H1 (cell line): ENCODE data around the gene SLC2A8. TPM values are rescaled to one million over a fixed set of nuclear protein-coding genes. Genes with fewer than 3 reads are reported as not detected.

Source experiments
- CTCF ChIA-PET: fragments of 300-600 bp; sonication (Branson Sonifier 250); formaldehyde crosslinking; loops from one replicate; lab custom pipeline; 2021; ENCODE audit not compliant: partially characterized antibody; lab: Charles Lee
- POLR2A ChIA-PET: fragments of 300-600 bp; sonication (Branson Sonifier 250); formaldehyde crosslinking; loops from one replicate; lab custom pipeline; 2021; ENCODE audit warnings: inconsistent platforms; ENCODE audit not compliant: partially characterized antibody; lab: Charles Lee
- DNase-seq, 2 experiments: peaks; one replicate each; pipeline versions ENCODE4 v3.0.0 to v3.0.0-alpha.2; 2010 to 2022; ENCODE audit warnings: low spot score in 2 of 2, low read depth in 1 of 2, mixed read lengths in 1 of 2
- FAIRE-seq: peaks from 2 replicates; lab custom pipeline; 2011; peaks lifted over from hg19 to GRCh38; lab: Jason Lieb, UNC
- H2AFZ ChIP-seq: 2 replicates; pipeline ENCODE4 v1.8.1; 2012; ENCODE audit warnings: low read length, inconsistent platforms
- H2AK5ac ChIP-seq: 2 replicates; pipeline ENCODE4 v1.6.1; 2013; ENCODE audit warnings: low read depth, low read length
- H2BK120ac ChIP-seq: replicated peaks from 2 replicates; pipeline ENCODE3; 2013; ENCODE audit warnings: low read depth, low read length, inconsistent platforms
- H2BK12ac ChIP-seq: 2 replicates; pipeline ENCODE4 v1.6.1; 2013; ENCODE audit warnings: low read depth, low read length
- H2BK15ac ChIP-seq: 2 replicates; pipeline ENCODE4 v1.6.1; 2013; ENCODE audit warnings: low read length
- H2BK20ac ChIP-seq: 2 replicates; pipeline ENCODE4 v1.6.1; 2013; ENCODE audit warnings: low read length
- H2BK5ac ChIP-seq: 2 replicates; pipeline ENCODE4 v1.6.1; 2013; ENCODE audit warnings: low read depth, low read length
- H3K14ac ChIP-seq: 2 replicates; pipeline ENCODE4 v1.6.1; 2013; ENCODE audit warnings: inconsistent platforms; ENCODE audit not compliant: insufficient read length
- H3K18ac ChIP-seq: 2 replicates; pipeline ENCODE4 v1.6.1; 2013; ENCODE audit warnings: low read length; ENCODE audit errors: extremely low read depth
- H3K23ac ChIP-seq: 2 replicates; pipeline ENCODE4 v1.6.1; 2013; ENCODE audit warnings: inconsistent platforms; ENCODE audit not compliant: insufficient read length
- H3K23me2 ChIP-seq: 2 replicates; pipeline ENCODE4 v1.6.1; 2013; ENCODE audit warnings: low read depth, low read length
- H3K27ac ChIP-seq: 2 replicates; pipeline ENCODE4 v1.6.1; 2011; ENCODE audit warnings: low read depth, low read length, inconsistent platforms
- H3K27me3 ChIP-seq, 4 experiments: replicated peaks in 1 of 4; 1 replicate in 1 of 4; 2 replicates in 3 of 4; pipeline versions ENCODE4 v1.6.1 to v1.8.1; 2011 to 2013; ENCODE audit warnings: low read length in 3 of 4, mild to moderate bottlenecking in 3 of 4, inconsistent platforms in 2 of 4, mixed read lengths in 2 of 4, moderate library complexity in 1 of 4; ENCODE audit not compliant: control insufficient read depth in 3 of 4, insufficient read depth in 3 of 4; ENCODE audit errors: extremely low read depth in 1 of 4
- H3K36me3 ChIP-seq, 4 experiments: 2 replicates each; pipeline versions ENCODE4 v1.6.1 to v1.8.1; 2011 to 2013; ENCODE audit warnings: mild to moderate bottlenecking in 4 of 4, low read length in 3 of 4, moderate library complexity in 2 of 4, control low read depth in 1 of 4, inconsistent platforms in 1 of 4; ENCODE audit not compliant: insufficient read depth in 4 of 4, control insufficient read depth in 2 of 4
- H3K4ac ChIP-seq: replicated peaks from 2 replicates; pipeline ENCODE3; 2013; ENCODE audit warnings: low read length, low read depth, mixed read lengths, inconsistent platforms; ENCODE audit not compliant: insufficient read length
- H3K4me1 ChIP-seq, 4 experiments: replicated peaks in 1 of 4; 1 replicate in 1 of 4; 2 replicates in 3 of 4; pipeline versions ENCODE4 v1.6.1 to v1.8.1; 2011 to 2013; ENCODE audit warnings: low read length in 3 of 4, inconsistent platforms in 2 of 4, mixed read lengths in 1 of 4; ENCODE audit not compliant: insufficient read depth in 4 of 4, control insufficient read depth in 3 of 4
- H3K4me2 ChIP-seq, 2 experiments: 2 replicates each; pipeline versions ENCODE4 v1.6.1 to v1.8.1; 2011 to 2013; ENCODE audit warnings: low read depth in 2 of 2, low read length in 2 of 2, control low read depth in 1 of 2, inconsistent platforms in 1 of 2, mild to moderate bottlenecking in 1 of 2; ENCODE audit not compliant: insufficient read depth in 1 of 2
- H3K4me3 ChIP-seq, 4 experiments: fragments of 200-600, 300-600 bp in 1 of 4; sonication (generic), shearing (Covaris generic), sonication (Bioruptor Twin) in 1 of 4; 2 replicates each; pipeline versions ENCODE4 v1.5.1 to v1.8.1; 2011 to 2016; ENCODE audit warnings: low read length in 4 of 4, low read depth in 3 of 4, control low read depth in 2 of 4, inconsistent platforms in 2 of 4, mild to moderate bottlenecking in 2 of 4, mixed read lengths in 1 of 4, moderate library complexity in 1 of 4; ENCODE audit not compliant: insufficient read depth in 2 of 4; ENCODE audit errors: extremely low read depth in 1 of 4
- H3K56ac ChIP-seq: replicated peaks from 2 replicates; pipeline ENCODE3; 2013; ENCODE audit warnings: low read depth, mild to moderate bottlenecking, mixed read lengths, low read length, inconsistent platforms; ENCODE audit not compliant: insufficient read length
- H3K79me1 ChIP-seq: 2 replicates; pipeline ENCODE4 v1.6.1; 2013; ENCODE audit warnings: low read depth, low read length, control low read depth
- H3K79me2 ChIP-seq, 2 experiments: 2 replicates each; pipeline versions ENCODE4 v1.6.1 to v1.8.1; 2012 to 2013; ENCODE audit warnings: low read length in 2 of 2, mild to moderate bottlenecking in 2 of 2, inconsistent platforms in 1 of 2; ENCODE audit not compliant: insufficient read depth in 2 of 2, control insufficient read depth in 1 of 2
- H3K9ac ChIP-seq, 4 experiments: replicated peaks in 1 of 4; 1 replicate in 1 of 4; 2 replicates in 3 of 4; pipeline versions ENCODE4 v1.6.1 to v1.8.1; 2011 to 2013; ENCODE audit warnings: low read depth in 3 of 4, low read length in 3 of 4, control low read depth in 2 of 4, mild to moderate bottlenecking in 2 of 4, moderate library complexity in 2 of 4, inconsistent platforms in 1 of 4; ENCODE audit errors: extremely low read depth in 1 of 4
- H3K9me3 ChIP-seq, 2 experiments: 2 replicates each; pipeline versions ENCODE4 v1.6.1 to v1.8.1; 2012 to 2013; ENCODE audit warnings: mild to moderate bottlenecking in 2 of 2, moderate library complexity in 2 of 2, control low read depth in 1 of 2, inconsistent platforms in 1 of 2, low read depth in 1 of 2, low read length in 1 of 2, mixed read lengths in 1 of 2; ENCODE audit not compliant: insufficient read depth in 2 of 2
- H4K20me1 ChIP-seq, 2 experiments: replicated peaks in 1 of 2; 2 replicates each; pipeline versions ENCODE3 to v1.8.1; 2011 to 2013; ENCODE audit warnings: inconsistent platforms in 2 of 2, low read length in 2 of 2, mild to moderate bottlenecking in 1 of 2; ENCODE audit not compliant: insufficient read depth in 2 of 2, control insufficient read depth in 1 of 2
- H4K5ac ChIP-seq: 2 replicates; pipeline ENCODE4 v1.6.1; 2013; ENCODE audit warnings: low read length, low read depth, mixed read lengths, inconsistent platforms; ENCODE audit not compliant: insufficient read length
- H4K8ac ChIP-seq: 2 replicates; pipeline ENCODE4 v1.8.0; 2013; ENCODE audit warnings: mild to moderate bottlenecking, moderate library complexity, low read length, inconsistent platforms; ENCODE audit not compliant: insufficient read depth; ENCODE audit errors: extremely low read depth
- H4K91ac ChIP-seq: replicated peaks from 2 replicates; pipeline ENCODE3; 2013; ENCODE audit warnings: low read length, mixed read lengths, inconsistent platforms; ENCODE audit not compliant: insufficient read length
- WGBS, 2 experiments: shearing (Covaris generic) in 1 of 2; methylation state at CpG; one replicate each; pipeline versions ENCODE4 v1.1.6 to v1.1.7; 2013 to 2015; ENCODE audit warnings: low lambda C conversion rate in 2 of 2, mixed read lengths in 2 of 2, inconsistent platforms in 1 of 2, low coverage in 1 of 2, missing lambda C conversion rate in 1 of 2; ENCODE audit not compliant: insufficient replicate concordance in 2 of 2, insufficient coverage in 1 of 2, insufficient read length in 1 of 2; ENCODE audit errors: extremely low coverage in 1 of 2, missing lambda C conversion rate in 1 of 2; 5-methylcytosine and 5-hydroxymethylcytosine counted together
- polyA plus RNA-seq, 7 experiments: library from polyadenylated mRNA; depleted of rRNA in 3 of 7; stranded (reverse) in 5 of 7; unstranded in 2 of 7; fragments of >200 nt in 5 of 7; fragments of 200-250 nt in 2 of 7; gene quantifications; 1 replicate in 5 of 7; 2 replicates in 1 of 7; 4 replicates in 1 of 7; pipeline versions ENCODE4 v1.2.1 to v1.2.3, GENCODE V29; 2011 to 2013; ENCODE audit warnings: missing spikeins in 2 of 7, mixed read lengths in 2 of 7
- total RNA-seq: library from RNA; stranded (reverse); fragmentation: NEBNext Ultra II Directional; extraction: Animal tissue kit (Norgen Biotek cat#: 25700); gene quantifications from 2 replicates; pipeline ENCODE4 v1.2.1, GENCODE V29; 2021

The SLC2A8 gene
- total and polyA plus RNA-seq, 2 of the 8 experiments (the other 6 are each of a cell fraction or from before 2014, with no cell fraction given): 24.6 to 36.4 TPM

GRCh38 chr9:127353882-127354281 lies 43.1 kb upstream of the SLC2A8 start:
- Histone ChIP-seq H2BK20ac (peak overlapping the region; percentile 66; the same call in 1 of the 2 replicates), H3K23me2 (no peaks in the 10 kb centered on the region), H2AK5ac (no peak overlapping the region), H2BK120ac (no peak overlapping the region), H3K4ac (no peak overlapping the region), H3K27ac (peak overlapping the region; percentile 65), H2BK5ac (peak overlapping the region; percentile 22; the same call in 1 of the 2 replicates), H3K4me2 (peak overlapping the region; percentile 48 to 54), H2BK15ac (no peak overlapping the region), H4K5ac (no peak overlapping the region), H4K8ac (no peak overlapping the region), H3K23ac (no peak overlapping the region), H4K91ac (no peak overlapping the region), H3K27me3 (no peaks in the 10 kb centered on the region), H3K4me1 (peaks cover 7 to 25% (median 15%) of the 10 kb centered on the region in 4 experiments), H3K9me3 (no peaks in the 10 kb centered on the region), H3K79me1 (no peaks in the 10 kb centered on the region), H3K9ac (no peak overlapping the region), H3K36me3 (peaks cover 0 to 7% (median 0%) of the 10 kb centered on the region in 4 experiments; a peak in 2 of 8 replicates), H2BK12ac (peak overlapping the region; percentile 70; the same call in 1 of the 2 replicates), H2AFZ (no peak overlapping the region; the same call in 1 of the 2 replicates), H3K18ac (no peak overlapping the region), H4K20me1 (no peaks in the 10 kb centered on the region), H3K4me3 (peak overlapping the region in 1 of 4 experiments; percentile 20; a peak in 1 of 8 replicates), H3K79me2 (no peaks in the 10 kb centered on the region), H3K56ac (no peak overlapping the region), H3K14ac (no peak overlapping the region)
- ChIA-PET POLR2A (interaction anchor here (0.8 to 4.0 kb wide), 5 partner anchors 16 to 97 kb away, joined by 3 to 15 read pairs (median 4); partner anchors contain the start of genes LRSAM1, RPL12 and ZNF79), CTCF (interaction anchor here (0.6 to 1.9 kb wide), 3 partner anchors 16 to 39 kb away, joined by 3 to 4 read pairs (median 3); no protein-coding TSS in a partner anchor)
- peak; percentile 89 for FAIRE-seq
- 8% methylated on average over 5 of the region's 5 CpGs; no CpG with 5 or more reads in 1 of the 2 experiments for WGBS, 2 experiments
- peak; percentile 53 to 63 for DNase-seq
